HepG2 (cell line): Measurements from ENCODE around the gene ZFP36L2. TPM values are rescaled to one million over a fixed set of nuclear protein-coding genes. Genes with fewer than 3 reads are reported as not detected.

Experiments used
- CHD4 ChIP-seq: fragments of 200-600 bp; sonication (generic); IDR thresholded peaks from 2 replicates; pipeline ENCODE4 v1.7.0; 2017; ENCODE audit warnings: mild to moderate bottlenecking, low read length, borderline replicate concordance
- DMAP1 ChIP-seq: IDR thresholded peaks from 2 replicates; pipeline ENCODE4 v1.6.1; 2016
- FOXM1 ChIP-seq: sonication (generic); formaldehyde crosslinking; IDR thresholded peaks from 2 replicates; pipeline ENCODE4 v1.5.0; 2020; ENCODE audit warnings: missing genetic modification reagents
- GPN1 ChIP-seq: sonication (generic); formaldehyde crosslinking; IDR thresholded peaks from 2 replicates; pipeline ENCODE4 v1.5.1; 2020; ENCODE audit warnings: missing genetic modification reagents, borderline replicate concordance
- HNRNPLL ChIP-seq: fragments of 200-400 bp; formaldehyde crosslinking; IDR thresholded peaks from 2 replicates; pipeline ENCODE4 v1.6.1; 2017; ENCODE audit warnings: mild to moderate bottlenecking, low read depth, low read length; ENCODE audit not compliant: poor library complexity, severe bottlenecking
- KDM4B ChIP-seq: sonication (generic); formaldehyde crosslinking; IDR thresholded peaks from 2 replicates; pipeline ENCODE4 v1.4.0; 2020; ENCODE audit warnings: missing genetic modification reagents
- PAX8 ChIP-seq: sonication (generic); formaldehyde crosslinking; IDR thresholded peaks from 2 replicates; pipeline ENCODE4 v1.8.0; 2022; ENCODE audit warnings: mild to moderate bottlenecking, missing genetic modification reagents, borderline replicate concordance
- RARA ChIP-seq: IDR thresholded peaks from 2 replicates; pipeline ENCODE4 v1.6.1; 2016; ENCODE audit warnings: missing genetic modification reagents, missing compliant biosample characterization
- ZNF546 ChIP-seq: sonication (generic); formaldehyde crosslinking; conservative IDR thresholded peaks from 2 replicates; pipeline ENCODE4 v1.8.1; 2023; ENCODE audit warnings: mild to moderate bottlenecking, missing genetic modification reagents
- polyA plus RNA-seq, 8 experiments: library from polyadenylated mRNA; depleted of rRNA in 3 of 8; stranded (reverse) in 7 of 8; unstranded in 1 of 8; fragments of >200 nt; fragmentation: Illumina TruSeq in 4 of 8; extraction: Trizol in 4 of 8; gene quantifications; 2 replicates each; pipeline versions ENCODE4 v1.2.1 to v1.2.3, GENCODE V29; 2011 to 2016; ENCODE audit warnings: low read depth in 4 of 8, missing spikeins in 1 of 8, mixed read lengths in 1 of 8; ENCODE audit not compliant: insufficient read depth in 1 of 8
- total RNA-seq, 5 experiments: library from RNA; depleted of rRNA; stranded (reverse); fragments of >200 nt; fragmentation: Illumina TruSeq; extraction: Trizol; gene quantifications; 2 replicates each; pipeline ENCODE4 v1.2.3, GENCODE V29; 2016; ENCODE audit warnings: low read depth in 1 of 5
- TF ChIP-seq, protein P1 (sequence below): sonication (generic); formaldehyde crosslinking; IDR thresholded peaks from 2 replicates; pipeline ENCODE4 v1.5.1; 2020; ENCODE audit warnings: missing genetic modification reagents, mild to moderate bottlenecking, borderline replicate concordance
- TF ChIP-seq, protein P2 (sequence below): sonication (generic); formaldehyde crosslinking; IDR thresholded peaks from 2 replicates; pipeline ENCODE4 v1.8.0; 2022; ENCODE audit warnings: mild to moderate bottlenecking, missing genetic modification reagents, borderline replicate concordance
- TF ChIP-seq, protein P3 (sequence below): sonication (generic); formaldehyde crosslinking; IDR thresholded peaks from 2 replicates; pipeline ENCODE4 v1.5.1; 2020; ENCODE audit warnings: missing genetic modification reagents, mild to moderate bottlenecking, borderline replicate concordance
- TF ChIP-seq, protein P4 (sequence below): IDR thresholded peaks from 2 replicates; pipeline ENCODE4 v1.6.1; 2016; ENCODE audit warnings: mild to moderate bottlenecking
- TF ChIP-seq, protein P5 (sequence below): sonication (generic); formaldehyde crosslinking; IDR thresholded peaks from 2 replicates; pipeline ENCODE4 v1.4.0; 2020; ENCODE audit warnings: missing genetic modification reagents

ZFP36L2 gene
- total and polyA plus RNA-seq, 2 of the 13 experiments (the other 11 are each of a cell fraction or from before 2014, with no cell fraction given), result 11.2 to 21.8 TPM

DNA sequence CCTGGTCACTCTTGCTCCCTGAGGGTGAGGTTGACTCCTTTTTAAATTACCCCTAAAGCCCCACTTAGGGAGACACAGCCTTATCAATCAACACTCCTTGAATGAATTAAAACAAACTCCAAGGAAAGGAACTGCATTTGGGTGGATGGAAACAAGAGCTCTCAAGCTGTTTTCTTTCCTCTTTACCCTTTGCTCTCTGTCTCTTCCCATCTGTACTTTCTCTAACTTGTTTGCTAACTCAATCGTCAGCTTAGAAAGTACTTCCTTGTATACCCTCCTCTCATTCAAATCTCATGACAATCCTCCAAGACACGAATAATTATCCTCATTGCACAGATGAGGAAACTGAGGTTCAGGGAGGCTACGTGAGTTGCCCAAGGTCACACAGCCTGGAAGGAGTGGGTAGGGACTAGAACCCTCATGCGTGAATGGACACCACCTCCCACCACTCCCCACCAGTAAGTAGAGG, 32.7 kb downstream of the ZFP36L2 start (continued):
- TF ChIP-seq, protein P1, sequence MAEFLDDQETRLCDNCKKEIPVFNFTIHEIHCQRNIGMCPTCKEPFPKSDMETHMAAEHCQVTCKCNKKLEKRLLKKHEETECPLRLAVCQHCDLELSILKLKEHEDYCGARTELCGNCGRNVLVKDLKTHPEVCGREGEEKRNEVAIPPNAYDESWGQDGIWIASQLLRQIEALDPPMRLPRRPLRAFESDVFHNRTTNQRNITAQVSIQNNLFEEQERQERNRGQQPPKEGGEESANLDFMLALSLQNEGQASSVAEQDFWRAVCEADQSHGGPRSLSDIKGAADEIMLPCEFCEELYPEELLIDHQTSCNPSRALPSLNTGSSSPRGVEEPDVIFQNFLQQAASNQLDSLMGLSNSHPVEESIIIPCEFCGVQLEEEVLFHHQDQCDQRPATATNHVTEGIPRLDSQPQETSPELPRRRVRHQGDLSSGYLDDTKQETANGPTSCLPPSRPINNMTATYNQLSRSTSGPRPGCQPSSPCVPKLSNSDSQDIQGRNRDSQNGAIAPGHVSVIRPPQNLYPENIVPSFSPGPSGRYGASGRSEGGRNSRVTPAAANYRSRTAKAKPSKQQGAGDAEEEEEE (CRISPR knock-in tag), result 0 out of 2 replicates have a peak, but pooled peaks have one; percentile 80
- TF ChIP-seq, protein P2, sequence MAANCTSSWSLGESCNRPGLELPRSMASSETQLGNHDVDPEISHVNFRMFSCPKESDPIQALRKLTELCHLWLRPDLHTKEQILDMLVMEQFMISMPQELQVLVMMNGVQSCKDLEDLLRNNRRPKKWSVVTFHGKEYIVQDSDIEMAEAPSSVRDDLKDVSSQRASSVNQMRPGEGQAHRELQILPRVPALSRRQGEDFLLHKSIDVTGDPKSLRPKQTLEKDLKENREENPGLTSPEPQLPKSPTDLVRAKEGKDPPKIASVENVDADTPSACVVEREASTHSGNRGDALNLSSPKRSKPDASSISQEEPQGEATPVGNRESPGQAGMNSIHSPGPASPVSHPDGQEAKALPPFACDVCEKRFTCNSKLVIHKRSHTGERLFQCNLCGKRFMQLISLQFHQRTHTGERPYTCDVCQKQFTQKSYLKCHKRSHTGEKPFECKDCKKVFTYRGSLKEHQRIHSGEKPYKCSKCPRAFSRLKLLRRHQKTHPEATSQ (CRISPR knock-in tag), result peak; percentile 71; the same call in 1 of the 2 replicates
- TF ChIP-seq, protein P3, sequence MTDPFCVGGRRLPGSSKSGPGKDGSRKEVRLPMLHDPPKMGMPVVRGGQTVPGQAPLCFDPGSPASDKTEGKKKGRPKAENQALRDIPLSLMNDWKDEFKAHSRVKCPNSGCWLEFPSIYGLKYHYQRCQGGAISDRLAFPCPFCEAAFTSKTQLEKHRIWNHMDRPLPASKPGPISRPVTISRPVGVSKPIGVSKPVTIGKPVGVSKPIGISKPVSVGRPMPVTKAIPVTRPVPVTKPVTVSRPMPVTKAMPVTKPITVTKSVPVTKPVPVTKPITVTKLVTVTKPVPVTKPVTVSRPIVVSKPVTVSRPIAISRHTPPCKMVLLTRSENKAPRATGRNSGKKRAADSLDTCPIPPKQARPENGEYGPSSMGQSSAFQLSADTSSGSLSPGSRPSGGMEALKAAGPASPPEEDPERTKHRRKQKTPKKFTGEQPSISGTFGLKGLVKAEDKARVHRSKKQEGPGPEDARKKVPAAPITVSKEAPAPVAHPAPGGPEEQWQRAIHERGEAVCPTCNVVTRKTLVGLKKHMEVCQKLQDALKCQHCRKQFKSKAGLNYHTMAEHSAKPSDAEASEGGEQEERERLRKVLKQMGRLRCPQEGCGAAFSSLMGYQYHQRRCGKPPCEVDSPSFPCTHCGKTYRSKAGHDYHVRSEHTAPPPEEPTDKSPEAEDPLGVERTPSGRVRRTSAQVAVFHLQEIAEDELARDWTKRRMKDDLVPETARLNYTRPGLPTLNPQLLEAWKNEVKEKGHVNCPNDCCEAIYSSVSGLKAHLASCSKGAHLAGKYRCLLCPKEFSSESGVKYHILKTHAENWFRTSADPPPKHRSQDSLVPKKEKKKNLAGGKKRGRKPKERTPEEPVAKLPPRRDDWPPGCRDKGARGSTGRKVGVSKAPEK (CRISPR knock-in tag), result peak; percentile 58; the same call in 1 of the 2 replicates
- TF ChIP-seq, protein P4, sequence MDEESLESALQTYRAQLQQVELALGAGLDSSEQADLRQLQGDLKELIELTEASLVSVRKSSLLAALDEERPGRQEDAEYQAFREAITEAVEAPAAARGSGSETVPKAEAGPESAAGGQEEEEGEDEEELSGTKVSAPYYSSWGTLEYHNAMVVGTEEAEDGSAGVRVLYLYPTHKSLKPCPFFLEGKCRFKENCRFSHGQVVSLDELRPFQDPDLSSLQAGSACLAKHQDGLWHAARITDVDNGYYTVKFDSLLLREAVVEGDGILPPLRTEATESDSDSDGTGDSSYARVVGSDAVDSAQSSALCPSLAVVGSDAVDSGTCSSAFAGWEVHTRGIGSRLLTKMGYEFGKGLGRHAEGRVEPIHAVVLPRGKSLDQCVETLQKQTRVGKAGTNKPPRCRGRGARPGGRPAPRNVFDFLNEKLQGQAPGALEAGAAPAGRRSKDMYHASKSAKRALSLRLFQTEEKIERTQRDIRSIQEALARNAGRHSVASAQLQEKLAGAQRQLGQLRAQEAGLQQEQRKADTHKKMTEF (CRISPR knock-in tag), result no peak
- TF ChIP-seq, protein P5, sequence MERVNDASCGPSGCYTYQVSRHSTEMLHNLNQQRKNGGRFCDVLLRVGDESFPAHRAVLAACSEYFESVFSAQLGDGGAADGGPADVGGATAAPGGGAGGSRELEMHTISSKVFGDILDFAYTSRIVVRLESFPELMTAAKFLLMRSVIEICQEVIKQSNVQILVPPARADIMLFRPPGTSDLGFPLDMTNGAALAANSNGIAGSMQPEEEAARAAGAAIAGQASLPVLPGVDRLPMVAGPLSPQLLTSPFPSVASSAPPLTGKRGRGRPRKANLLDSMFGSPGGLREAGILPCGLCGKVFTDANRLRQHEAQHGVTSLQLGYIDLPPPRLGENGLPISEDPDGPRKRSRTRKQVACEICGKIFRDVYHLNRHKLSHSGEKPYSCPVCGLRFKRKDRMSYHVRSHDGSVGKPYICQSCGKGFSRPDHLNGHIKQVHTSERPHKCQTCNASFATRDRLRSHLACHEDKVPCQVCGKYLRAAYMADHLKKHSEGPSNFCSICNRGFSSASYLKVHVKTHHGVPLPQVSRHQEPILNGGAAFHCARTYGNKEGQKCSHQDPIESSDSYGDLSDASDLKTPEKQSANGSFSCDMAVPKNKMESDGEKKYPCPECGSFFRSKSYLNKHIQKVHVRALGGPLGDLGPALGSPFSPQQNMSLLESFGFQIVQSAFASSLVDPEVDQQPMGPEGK (CRISPR knock-in tag), result no peak
- TF ChIP-seq KDM4B (CRISPR knock-in tag) (no peak), DMAP1 (no peak; the same call in 1 of the 2 replicates), PAX8 (CRISPR knock-in tag) (0 out of 2 replicates have a peak, but pooled peaks have one; percentile 3), GPN1 (no peak), FOXM1 (CRISPR knock-in tag) (no peak), RARA (CRISPR knock-in tag) (no peak), ZNF546 (CRISPR knock-in tag) (no peak; the same call in 1 of the 2 replicates), CHD4 (peak; percentile 80), HNRNPLL (no peak)
